Measurements from ENCODE around the gene LDB2. TPM values are rescaled to one million over a fixed set of nuclear protein-coding genes. Genes with fewer than 3 reads are reported as not detected.

The LDB2 gene
- total RNA-seq, 1 experiment from 2014 or later, result not detected

DNA sequence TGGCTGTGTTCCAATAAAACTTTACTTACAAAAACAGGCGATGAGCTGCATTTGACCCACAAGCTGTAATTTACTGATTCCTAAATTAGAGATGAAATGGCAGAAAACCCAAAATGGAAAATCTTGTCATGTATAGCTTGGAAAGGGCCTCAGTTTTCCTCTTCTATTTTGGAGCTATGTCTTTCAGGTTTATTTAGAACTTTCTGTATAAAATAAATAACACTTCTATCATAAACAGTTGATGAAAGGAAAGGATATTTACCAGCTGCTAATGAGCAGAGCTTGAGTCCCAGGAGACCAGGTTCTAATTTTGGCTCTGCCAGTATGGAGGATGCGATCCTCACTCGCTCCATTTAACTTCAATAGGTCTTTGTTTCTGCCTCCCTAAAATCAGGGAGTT, 213.5 kb downstream of the LDB2 start:
- H3K79me2 ChIP-seq (ENCODE audit: low read length), result no peaks in the 10 kb centered on the region
- POLR2A ChIA-PET (ENCODE audit: unreplicated experiment), result no interaction called here
- ATAC-seq (no peak), DNase-seq (no peak)
- intact Hi-C loops (cut with micrococcal nuclease), result no loop called here
- H4K20me1 ChIP-seq (ENCODE audit: low read length), result no peaks in the 10 kb centered on the region
- H3K4me2 ChIP-seq (ENCODE audit: low read length), result no peak overlapping the region
- no peaks in the 10 kb centered on the region for H3K9me2 ChIP-seq (replicated peaks; ENCODE audit: low read length)
- H3F3A ChIP-seq (ENCODE audit: low read length, unreplicated experiment), result no peaks in the 10 kb centered on the region
- CTCF ChIA-PET, result no interaction called here
- no peaks in the 10 kb centered on the region for H3K36me3 ChIP-seq (ENCODE audit: low read depth, low read length)
- peaks cover 36% of the 10 kb centered on the region for H3K27me3 ChIP-seq (ENCODE audit: low read length)
- no peak overlapping the region for H2AFZ ChIP-seq (ENCODE audit: low read length)
- TF ChIP-seq EZH2 (IDR thresholded peaks at IDR 0.05; ENCODE audit: low read length, unreplicated experiment), result no peak
- no peak for TF ChIP-seq EZH2phosphoT487 (IDR thresholded peaks at IDR 0.05; ENCODE audit: borderline replicate concordance, low read length)
- TF ChIP-seq, protein P1, sequence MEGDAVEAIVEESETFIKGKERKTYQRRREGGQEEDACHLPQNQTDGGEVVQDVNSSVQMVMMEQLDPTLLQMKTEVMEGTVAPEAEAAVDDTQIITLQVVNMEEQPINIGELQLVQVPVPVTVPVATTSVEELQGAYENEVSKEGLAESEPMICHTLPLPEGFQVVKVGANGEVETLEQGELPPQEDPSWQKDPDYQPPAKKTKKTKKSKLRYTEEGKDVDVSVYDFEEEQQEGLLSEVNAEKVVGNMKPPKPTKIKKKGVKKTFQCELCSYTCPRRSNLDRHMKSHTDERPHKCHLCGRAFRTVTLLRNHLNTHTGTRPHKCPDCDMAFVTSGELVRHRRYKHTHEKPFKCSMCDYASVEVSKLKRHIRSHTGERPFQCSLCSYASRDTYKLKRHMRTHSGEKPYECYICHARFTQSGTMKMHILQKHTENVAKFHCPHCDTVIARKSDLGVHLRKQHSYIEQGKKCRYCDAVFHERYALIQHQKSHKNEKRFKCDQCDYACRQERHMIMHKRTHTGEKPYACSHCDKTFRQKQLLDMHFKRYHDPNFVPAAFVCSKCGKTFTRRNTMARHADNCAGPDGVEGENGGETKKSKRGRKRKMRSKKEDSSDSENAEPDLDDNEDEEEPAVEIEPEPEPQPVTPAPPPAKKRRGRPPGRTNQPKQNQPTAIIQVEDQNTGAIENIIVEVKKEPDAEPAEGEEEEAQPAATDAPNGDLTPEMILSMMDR (conservative IDR thresholded peaks at IDR 0.05; ENCODE audit: low read depth, low read length), result no peak
- H3K27ac ChIP-seq (ENCODE audit: low read length), result no peak overlapping the region
- no peaks in the 10 kb centered on the region for H3K9me3 ChIP-seq (ENCODE audit: low read length)
- no TSS peak for BruUV-seq (replicated peaks)
- H3K4me1 ChIP-seq (ENCODE audit: insufficient read depth, low read length), result peaks cover 10% of the 10 kb centered on the region
- H3K9ac ChIP-seq (ENCODE audit: low read length), result no peak overlapping the region
- no peak overlapping the region for H3K4me3 ChIP-seq (ENCODE audit: low read length)

DNA sequence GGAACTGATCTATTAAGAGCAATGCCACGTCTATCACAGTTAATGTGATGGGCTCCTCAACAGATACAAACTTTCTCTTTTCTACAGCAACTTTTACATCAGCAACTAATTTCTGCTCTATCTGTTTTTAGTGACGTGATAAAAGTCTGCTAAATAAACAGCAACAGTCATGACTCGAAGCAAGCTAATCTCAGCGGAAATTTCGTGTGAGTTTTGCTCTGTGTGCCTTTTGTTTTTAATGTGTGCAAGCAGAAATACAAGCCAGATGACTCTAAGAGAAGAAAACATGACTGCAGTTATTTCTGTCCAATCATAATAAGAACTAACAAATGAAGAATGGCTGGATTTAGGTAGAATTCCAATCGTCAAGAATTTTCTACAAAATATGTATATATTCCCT, 214.3 kb downstream of the LDB2 start:
- no peak for TF ChIP-seq EZH2phosphoT487 (IDR thresholded peaks at IDR 0.05; ENCODE audit: borderline replicate concordance, low read length)
- no peak for TF ChIP-seq EZH2 (IDR thresholded peaks at IDR 0.05; ENCODE audit: low read length, unreplicated experiment)
- TF ChIP-seq, protein P1 (conservative IDR thresholded peaks at IDR 0.05; ENCODE audit: low read depth, low read length), result no peak
- intact Hi-C loops (cut with micrococcal nuclease), result no loop called here
- H3K4me1 ChIP-seq (ENCODE audit: insufficient read depth, low read length), result peaks cover 10% of the 10 kb centered on the region
- H3K4me2 ChIP-seq (ENCODE audit: low read length), result no peak overlapping the region
- CTCF ChIA-PET, result no interaction called here
- no peak overlapping the region for H3K9ac ChIP-seq (ENCODE audit: low read length)
- no peaks in the 10 kb centered on the region for H3K79me2 ChIP-seq (ENCODE audit: low read length)
- H3K9me3 ChIP-seq (ENCODE audit: low read length), result no peaks in the 10 kb centered on the region
- no peak overlapping the region for H3K27ac ChIP-seq (ENCODE audit: low read length)
- no TSS peak for BruUV-seq (replicated peaks)
- no peaks in the 10 kb centered on the region for H3F3A ChIP-seq (ENCODE audit: low read length, unreplicated experiment)
- peaks cover 38% of the 10 kb centered on the region for H3K27me3 ChIP-seq (ENCODE audit: low read length)
- H3K36me3 ChIP-seq (ENCODE audit: low read depth, low read length), result no peaks in the 10 kb centered on the region
- H4K20me1 ChIP-seq (ENCODE audit: low read length), result no peaks in the 10 kb centered on the region
- H3K9me2 ChIP-seq (replicated peaks; ENCODE audit: low read length), result no peaks in the 10 kb centered on the region
- DNase-seq (no peak), ATAC-seq (no peak)
- no peak overlapping the region for H3K4me3 ChIP-seq (ENCODE audit: low read length)
- no peak overlapping the region for H2AFZ ChIP-seq (ENCODE audit: low read length)
- POLR2A ChIA-PET (ENCODE audit: unreplicated experiment), result no interaction called here

DNA sequence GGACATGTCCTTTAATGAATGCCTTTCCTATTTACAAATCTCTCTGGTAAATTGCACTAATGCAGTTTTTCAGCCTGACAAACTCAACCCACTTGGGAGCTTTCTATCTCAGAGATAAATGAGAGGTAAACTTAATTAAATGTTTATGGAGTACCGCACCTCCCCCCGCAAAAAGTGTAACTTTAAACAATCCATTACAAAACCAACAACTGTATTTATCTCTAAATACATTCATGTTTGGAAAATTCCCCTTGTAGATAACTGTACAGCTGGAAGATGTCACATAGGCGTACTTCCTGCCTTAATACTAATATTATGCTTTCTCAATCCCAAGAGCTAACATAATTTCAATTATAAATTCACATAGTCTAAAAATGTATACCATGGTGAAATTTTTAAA, 215.5 kb downstream of the LDB2 start:
- H3K4me2 ChIP-seq (ENCODE audit: low read length), result no peak overlapping the region

More for the DNA sequence above, 215.5 kb downstream of the LDB2 start:
- CTCF ChIA-PET, result no interaction called here
- Histone ChIP-seq H3K4me3 (ENCODE audit: low read length) (no peak overlapping the region), H3K9ac (ENCODE audit: low read length) (no peak overlapping the region), H3K36me3 (ENCODE audit: low read depth, low read length) (no peaks in the 10 kb centered on the region), H3K27ac (ENCODE audit: low read length) (no peak overlapping the region), H2AFZ (ENCODE audit: low read length) (no peak overlapping the region), H3K79me2 (ENCODE audit: low read length) (no peaks in the 10 kb centered on the region), H3K9me3 (ENCODE audit: low read length) (no peaks in the 10 kb centered on the region), H4K20me1 (ENCODE audit: low read length) (no peaks in the 10 kb centered on the region), H3K27me3 (ENCODE audit: low read length) (peaks cover 38% of the 10 kb centered on the region), H3K4me1 (ENCODE audit: insufficient read depth, low read length) (peaks cover 10% of the 10 kb centered on the region), H3F3A (ENCODE audit: low read length, unreplicated experiment) (no peaks in the 10 kb centered on the region), H3K9me2 (replicated peaks; ENCODE audit: low read length) (no peaks in the 10 kb centered on the region)
- no TSS peak for BruUV-seq (replicated peaks)
- DNase-seq (no peak), ATAC-seq (no peak)
- POLR2A ChIA-PET (ENCODE audit: unreplicated experiment), result no interaction called here
- TF ChIP-seq EZH2phosphoT487 (IDR thresholded peaks at IDR 0.05; ENCODE audit: borderline replicate concordance, low read length), result no peak
- TF ChIP-seq EZH2 (IDR thresholded peaks at IDR 0.05; ENCODE audit: low read length, unreplicated experiment), result no peak
- TF ChIP-seq, protein P1 (conservative IDR thresholded peaks at IDR 0.05; ENCODE audit: low read depth, low read length), result no peak
- intact Hi-C loops (cut with micrococcal nuclease), result no loop called here

Measured in PC-3 (cell line).